Loucy (cell line): ENCODE data around the gene GCA.

ENCODE experiments used
- H2AFZ ChIP-seq: fragments of 200-600 bp; sonication (generic); 2 replicates; pipeline ENCODE4 v1.6.0; 2016; ENCODE audit warnings: antibody characterized with exemption, mild to moderate bottlenecking, low read length, moderate library complexity
- H3F3A ChIP-seq: fragments of 200-600 bp; 2 replicates; pipeline ENCODE4 v1.6.0; 2016; ENCODE audit warnings: antibody characterized with exemption, low read depth, mild to moderate bottlenecking
- H3K27me3 ChIP-seq: fragments of 200-600 bp; sonication (generic); 2 replicates; pipeline ENCODE4 v1.6.1; 2014; ENCODE audit warnings: low read length, mild to moderate bottlenecking; ENCODE audit not compliant: insufficient read depth, poor library complexity, severe bottlenecking
- H3K36me3 ChIP-seq: fragments of 200-600 bp; sonication (generic); 2 replicates; pipeline ENCODE4 v1.6.1; 2016; ENCODE audit warnings: low read length; ENCODE audit not compliant: insufficient read depth
- H3K4me1 ChIP-seq: fragments of 200-600 bp; sonication (generic); 2 replicates; pipeline ENCODE4 v1.5.1; 2014; ENCODE audit warnings: low read length, mild to moderate bottlenecking; ENCODE audit not compliant: insufficient read depth, poor library complexity, severe bottlenecking
- H3K4me2 ChIP-seq: fragments of 200-600 bp; sonication (generic); 2 replicates; pipeline ENCODE4 v1.6.0; 2014; ENCODE audit warnings: antibody characterized with exemption, low read length, low read depth, mild to moderate bottlenecking; ENCODE audit not compliant: poor library complexity, severe bottlenecking
- H3K4me3 ChIP-seq: fragments of 200-600 bp; sonication (generic); 2 replicates; pipeline ENCODE4 v1.5.1; 2014; ENCODE audit warnings: low read length, mild to moderate bottlenecking, mixed read lengths; ENCODE audit not compliant: poor library complexity, severe bottlenecking
- H3K79me2 ChIP-seq: fragments of 200-600 bp; sonication (generic); 2 replicates; pipeline ENCODE4 v1.6.1; 2014; ENCODE audit warnings: low read length; ENCODE audit not compliant: insufficient read depth
- H3K9ac ChIP-seq: fragments of 200-600 bp; sonication (generic); 2 replicates; pipeline ENCODE4 v1.6.0; 2014; ENCODE audit warnings: mild to moderate bottlenecking, low read depth, low read length, moderate library complexity; ENCODE audit not compliant: poor library complexity, severe bottlenecking
- H3K9me2 ChIP-seq: fragments of 200-600 bp; sonication (generic); replicated peaks from 2 replicates; pipeline ENCODE4 v1.6.1; 2016; ENCODE audit warnings: low read depth, low read length, mixed read lengths
- H3K9me3 ChIP-seq: fragments of 200-600 bp; sonication (generic); 2 replicates; pipeline ENCODE4 v1.6.1; 2014; ENCODE audit warnings: mild to moderate bottlenecking, antibody characterized with exemption, low read length, low read depth; ENCODE audit not compliant: insufficient read depth
- H4K20me1 ChIP-seq: fragments of 200-600 bp; sonication (generic); 2 replicates; pipeline ENCODE4 v1.6.0; 2014; ENCODE audit warnings: antibody characterized with exemption, low read length, mild to moderate bottlenecking; ENCODE audit not compliant: insufficient read depth, poor library complexity, severe bottlenecking
- CTCF ChIP-seq: fragments of 200-600 bp; sonication (generic); conservative IDR thresholded peaks from 2 replicates; pipeline ENCODE4 v1.5.1; 2014; ENCODE audit warnings: mild to moderate bottlenecking, antibody characterized with exemption, low read length
- EZH2phosphoT487 ChIP-seq: fragments of 200-600 bp; IDR thresholded peaks from 2 replicates; pipeline ENCODE4 v1.6.1; 2018; ENCODE audit warnings: antibody characterized with exemption, mild to moderate bottlenecking, moderate library complexity, borderline replicate concordance

The GCA gene

GRCh38 chr2:162342321-162342720, 1.6 kb upstream of the GCA start:
- Histone ChIP-seq H3K4me1 (no peaks in the 10 kb centered on the region), H3K79me2 (no peaks in the 10 kb centered on the region), H3K9me2 (no peaks in the 10 kb centered on the region), H3K4me3 (no peak overlapping the region), H3K27me3 (no peaks in the 10 kb centered on the region), H3K9ac (no peak overlapping the region), H4K20me1 (no peaks in the 10 kb centered on the region), H2AFZ (no peak overlapping the region), H3K36me3 (no peaks in the 10 kb centered on the region), H3K9me3 (no peaks in the 10 kb centered on the region), H3K4me2 (no peak overlapping the region), H3F3A (no peaks in the 10 kb centered on the region)
- TF ChIP-seq CTCF (no peak), EZH2phosphoT487 (no peak)

GRCh38 chr2:162342841-162343240, 1.1 kb upstream of the GCA start:
- H3K9me3 ChIP-seq = no peaks in the 10 kb centered on the region
- no peaks in the 10 kb centered on the region for H3F3A ChIP-seq
- no peak overlapping the region for H3K9ac ChIP-seq
- no peaks in the 10 kb centered on the region for H3K36me3 ChIP-seq
- no peak for TF ChIP-seq CTCF
- TF ChIP-seq EZH2phosphoT487 = no peak
- no peaks in the 10 kb centered on the region for H3K27me3 ChIP-seq
- no peaks in the 10 kb centered on the region for H3K4me1 ChIP-seq
- no peaks in the 10 kb centered on the region for H4K20me1 ChIP-seq
- H2AFZ ChIP-seq = no peak overlapping the region
- H3K79me2 ChIP-seq = no peaks in the 10 kb centered on the region
- no peaks in the 10 kb centered on the region for H3K9me2 ChIP-seq
- H3K4me2 ChIP-seq = no peak overlapping the region
- H3K4me3 ChIP-seq = no peak overlapping the region

- Histone ChIP-seq H2AFZ (no peak overlapping the region), H3K9me2 (no peaks in the 10 kb centered on the region), H3K36me3 (no peaks in the 10 kb centered on the region), H3K79me2 (no peaks in the 10 kb centered on the region), H3K27me3 (no peaks in the 10 kb centered on the region), H3K4me1 (no peaks in the 10 kb centered on the region), H4K20me1 (no peaks in the 10 kb centered on the region), H3K9ac (no peak overlapping the region), H3K4me2 (no peak overlapping the region), H3K4me3 (no peak overlapping the region), H3F3A (no peaks in the 10 kb centered on the region), H3K9me3 (no peaks in the 10 kb centered on the region)
- no peak for TF ChIP-seq EZH2phosphoT487
- no peak for TF ChIP-seq CTCF
These were observed 474 bp upstream of the GCA start for GRCh38 chr2:162343492-162343823.
